IPS-11a (cell line): ENCODE data around the gene CLCNKB.
"Not testable (repeated sequence)": the region's sequence is repeated elsewhere in the genome, so short reads cannot be mapped to it uniquely, and the experiment has no call there.

Experiments
- H3K4me3 ChIP-seq: one replicate; pipeline ENCODE4 v1.5.1; 2013; ENCODE audit warnings: low read depth, low read length, control low read depth

The CLCNKB gene

DNA sequence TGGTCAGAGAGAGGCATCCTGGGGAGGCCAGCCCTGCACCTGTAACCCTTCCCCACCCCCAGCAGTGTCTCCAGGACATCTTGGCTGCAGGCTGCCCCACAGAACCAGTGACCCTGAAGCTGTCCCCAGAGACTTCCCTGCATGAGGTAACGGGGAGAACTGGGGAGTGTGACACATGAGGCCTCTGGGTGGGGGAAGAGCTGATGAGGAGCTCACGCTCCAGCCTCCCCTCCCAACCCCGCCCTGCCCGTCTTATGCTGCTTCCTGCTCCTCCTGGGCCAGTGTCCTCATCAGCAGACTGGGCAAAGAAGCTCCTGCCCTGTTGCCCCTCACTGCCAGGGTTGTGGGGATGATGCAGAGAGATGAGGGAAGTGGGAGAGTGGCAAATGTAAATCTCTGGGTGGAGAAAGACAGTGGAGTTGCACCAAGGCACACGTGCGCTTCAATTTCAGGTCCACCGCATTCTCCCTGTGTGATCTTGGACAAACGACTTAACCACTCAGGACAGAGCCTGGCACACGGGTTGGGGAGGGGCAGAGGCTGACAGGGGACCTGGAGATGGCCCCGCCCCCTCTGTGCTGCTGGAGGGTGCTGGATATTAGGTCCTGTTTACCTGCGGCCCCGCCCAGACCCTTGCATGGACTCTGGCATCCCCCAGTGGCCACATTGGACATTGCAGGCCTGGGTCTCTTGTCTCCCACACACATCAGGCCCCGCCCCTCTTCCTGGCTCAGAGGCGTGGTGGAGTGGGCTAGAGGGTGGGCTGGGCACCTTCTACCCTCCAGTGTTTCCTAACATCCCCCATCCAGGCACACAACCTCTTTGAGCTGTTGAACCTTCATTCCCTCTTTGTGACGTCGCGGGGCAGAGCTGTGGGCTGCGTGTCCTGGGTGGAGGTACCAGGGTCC lies 12.3 kb downstream of the CLCNKB start:
- H3K4me3 ChIP-seq: no peak overlapping the region

- H3K4me3 ChIP-seq: not testable (repeated sequence)
Observed at GRCh38 chr1:16056521-16056912, 12.9 kb downstream of the CLCNKB start.

- H3K4me3 ChIP-seq: not testable (repeated sequence)
Observed at GRCh38 chr1:16057314-16057915, 13.8 kb downstream of the CLCNKB start.

GRCh38 chr1:16058394-16059120 lies 15.0 kb downstream of the CLCNKB start:
- not testable (repeated sequence) for H3K4me3 ChIP-seq

DNA sequence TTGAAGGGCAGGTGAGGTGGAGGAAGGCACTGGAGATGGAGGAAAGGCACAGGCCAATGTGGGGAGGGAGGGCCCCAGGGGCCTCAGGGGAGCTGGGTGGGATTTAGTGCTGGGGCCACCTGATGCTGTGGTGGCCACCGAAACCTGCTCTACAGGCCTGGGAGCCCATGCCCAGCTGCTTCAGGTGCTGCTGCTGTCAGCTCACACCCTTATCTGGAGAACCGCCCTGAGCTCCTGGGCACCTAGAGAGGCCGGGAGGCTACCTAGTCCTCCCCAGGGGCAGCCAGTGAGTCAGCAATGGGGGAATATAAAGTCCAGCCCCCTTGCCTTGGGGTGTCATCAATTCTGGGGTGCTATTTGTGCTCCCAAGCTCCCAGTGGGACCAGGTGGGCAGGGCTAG lies 17.7 kb downstream of the CLCNKB start:
- no peak overlapping the region for H3K4me3 ChIP-seq

GRCh38 chr1:16061989-16062686 lies 18.6 kb downstream of the CLCNKB start:
- H3K4me3 ChIP-seq: not testable (repeated sequence)

GRCh38 chr1:16062687-16063075 lies 19.1 kb downstream of the CLCNKB start:
- not testable (repeated sequence) for H3K4me3 ChIP-seq

GRCh38 chr1:16063226-16063829 lies 19.7 kb downstream of the CLCNKB start:
- H3K4me3 ChIP-seq: no peak overlapping the region

- no peak overlapping the region for H3K4me3 ChIP-seq
Observed at GRCh38 chr1:16063921-16064320, 20.3 kb downstream of the CLCNKB start.

DNA sequence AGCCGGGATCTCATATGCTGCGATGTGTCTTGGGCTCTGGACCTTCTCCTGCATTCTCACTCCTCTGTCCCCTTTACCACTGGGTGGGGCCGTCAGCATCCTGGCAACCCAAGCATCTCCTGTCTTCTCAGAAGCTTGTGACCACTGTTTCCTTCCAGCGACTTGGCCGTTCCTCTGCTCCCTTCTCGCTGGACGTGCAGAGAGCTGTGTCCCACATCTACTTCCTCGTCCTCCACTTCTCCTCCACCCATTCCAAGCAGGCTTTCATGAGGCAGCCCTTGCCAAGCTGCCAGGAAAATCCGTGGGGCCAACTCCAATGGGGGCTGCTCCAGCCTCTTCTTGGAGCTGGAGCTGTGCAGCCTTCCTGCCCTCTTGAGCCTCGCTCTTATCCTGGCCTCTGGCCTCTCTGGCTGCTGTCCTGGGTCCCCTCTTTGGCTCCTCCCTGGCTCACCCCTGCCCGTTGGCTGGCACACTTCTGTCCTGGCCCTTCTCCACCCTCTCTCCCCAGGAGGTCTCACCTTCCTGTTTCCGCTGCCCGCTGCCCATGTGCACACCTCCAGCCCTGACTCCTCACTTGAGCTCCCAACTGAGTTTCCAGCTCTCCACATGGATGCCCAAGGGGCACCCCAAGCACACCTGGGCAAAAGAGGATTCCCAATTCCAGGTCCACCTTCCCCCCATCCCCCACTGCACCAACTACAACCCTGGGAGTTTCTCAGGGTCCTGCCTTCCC lies 21.1 kb downstream of the CLCNKB start:
- H3K4me3 ChIP-seq: no peak overlapping the region

DNA sequence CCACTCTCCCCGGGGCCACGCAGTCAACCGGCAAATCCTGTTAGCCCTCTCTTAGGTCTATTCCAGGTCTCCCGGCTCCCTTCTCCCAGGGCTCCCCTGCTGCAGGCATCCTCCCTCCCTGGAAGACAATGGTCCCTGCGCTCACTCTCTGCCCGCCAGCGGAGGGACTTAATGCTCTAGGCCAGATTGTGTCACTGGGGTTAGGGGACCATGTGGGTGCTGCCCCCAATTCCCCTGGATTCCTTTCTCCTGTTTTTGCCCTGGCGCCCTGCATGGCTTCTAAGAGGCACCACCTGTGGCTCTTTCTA lies 21.6 kb downstream of the CLCNKB start:
- H3K4me3 ChIP-seq: no peak overlapping the region

DNA sequence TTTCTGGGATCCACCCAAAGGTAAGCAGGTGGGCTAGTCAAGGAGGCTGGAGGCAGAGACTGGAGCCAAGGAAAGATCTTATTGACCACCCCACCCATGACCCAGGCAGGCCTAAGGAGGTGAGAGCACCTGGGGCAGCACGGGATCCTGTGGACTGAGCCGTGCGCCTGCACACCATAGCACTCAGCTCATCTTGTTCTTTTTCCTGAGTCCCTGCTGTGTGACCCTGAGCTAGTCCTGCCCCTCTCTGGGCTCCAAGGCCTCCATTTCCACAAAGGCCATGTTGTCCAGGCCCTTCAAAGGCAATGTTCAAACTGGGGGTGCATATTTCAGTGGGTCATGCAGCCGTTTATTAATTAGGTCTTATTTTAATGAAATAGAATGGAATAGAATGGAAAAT lies 22.7 kb downstream of the CLCNKB start:
- no peak overlapping the region for H3K4me3 ChIP-seq

DNA sequence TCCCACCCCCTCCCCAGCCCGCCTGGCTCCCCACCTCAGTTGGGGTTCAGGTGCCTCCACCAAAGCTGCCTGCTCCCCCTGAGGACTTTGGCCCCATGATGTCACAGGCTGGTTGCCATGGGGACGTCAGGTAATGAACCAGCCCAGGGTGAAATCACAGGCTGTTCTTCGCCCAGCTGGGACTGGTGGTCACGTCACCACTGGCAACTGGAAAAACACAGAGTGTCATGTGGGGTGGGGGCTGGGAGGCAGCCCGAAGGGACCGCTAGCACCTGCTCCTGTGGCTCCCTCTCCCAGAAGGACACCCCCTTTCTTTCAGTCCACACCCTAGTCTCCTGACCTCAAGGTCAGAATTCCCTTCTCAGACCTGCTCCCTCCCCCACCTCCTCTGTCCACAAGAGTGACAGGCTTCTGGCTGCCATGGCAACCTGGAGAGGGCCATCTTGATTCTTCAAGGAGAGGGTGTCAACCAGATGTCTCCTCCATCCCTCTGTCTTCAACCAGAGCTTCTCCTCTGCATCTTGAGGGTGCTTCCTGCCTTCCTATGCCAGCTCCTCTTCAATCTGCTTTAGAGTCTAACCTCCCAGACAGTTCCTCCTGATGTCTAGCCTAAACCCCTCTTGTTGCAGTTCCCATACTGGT lies 23.7 kb downstream of the CLCNKB start:
- no peak overlapping the region for H3K4me3 ChIP-seq

DNA sequence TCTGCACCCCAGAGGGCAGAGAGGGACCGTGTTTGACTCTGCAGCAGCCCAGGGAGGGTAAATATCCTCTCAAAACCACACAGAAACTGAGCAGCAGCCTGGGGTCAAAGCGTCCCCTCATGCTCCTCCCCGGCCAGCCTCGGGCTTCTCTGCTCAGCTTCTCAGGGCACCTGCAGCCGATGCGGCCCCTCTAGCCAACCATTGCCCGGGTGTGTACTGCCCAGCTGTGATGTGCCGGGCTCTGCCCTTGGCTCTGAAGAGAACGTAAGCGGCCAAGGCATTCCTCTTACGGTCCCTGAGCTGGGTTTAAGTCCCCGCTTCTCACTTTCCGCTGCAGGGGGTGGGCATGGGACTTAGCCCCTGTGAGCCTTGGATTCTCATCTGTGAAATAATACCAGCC lies 24.4 kb downstream of the CLCNKB start:
- no peak overlapping the region for H3K4me3 ChIP-seq

GRCh38 chr1:16068356-16069270 lies 25.0 kb downstream of the CLCNKB start:
- H3K4me3 ChIP-seq: no peak overlapping the region

DNA sequence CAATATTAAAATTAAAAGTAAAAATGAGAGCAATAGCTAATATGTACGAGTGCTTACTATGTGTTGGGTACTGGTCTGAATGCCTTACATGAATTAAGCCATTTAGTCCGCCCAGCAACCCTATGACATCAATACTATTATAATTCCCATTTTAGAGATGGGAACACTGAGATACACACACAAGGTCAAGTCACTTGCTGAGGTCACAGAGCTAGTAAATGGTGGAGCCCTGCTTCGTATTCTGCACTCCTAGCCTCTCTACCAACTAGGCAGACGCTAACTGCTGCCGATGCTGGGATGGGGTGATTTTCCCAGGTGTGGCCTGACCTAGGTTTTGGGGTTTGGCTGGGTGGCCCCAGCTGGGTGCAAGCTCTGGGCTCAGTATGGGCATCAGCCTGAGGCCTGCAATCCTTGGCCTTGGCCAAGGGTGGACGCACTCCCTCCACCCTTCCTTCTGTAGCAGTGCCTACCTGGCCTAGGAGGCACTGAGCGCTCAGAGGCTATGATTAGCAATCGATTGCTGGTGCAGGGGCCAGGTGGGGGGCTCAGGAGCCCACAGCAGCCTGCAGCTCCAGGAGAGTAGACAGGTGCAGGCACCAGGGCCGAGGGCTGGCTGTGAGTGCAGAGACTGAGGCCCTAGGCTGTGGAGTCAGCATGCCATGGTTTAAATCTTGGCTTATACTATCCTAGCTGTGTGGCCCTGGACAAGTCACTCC lies 27.2 kb downstream of the CLCNKB start:
- H3K4me3 ChIP-seq: no peak overlapping the region

GRCh38 chr1:16071614-16072013 lies 28.0 kb downstream of the CLCNKB start:
- no peak overlapping the region for H3K4me3 ChIP-seq

DNA sequence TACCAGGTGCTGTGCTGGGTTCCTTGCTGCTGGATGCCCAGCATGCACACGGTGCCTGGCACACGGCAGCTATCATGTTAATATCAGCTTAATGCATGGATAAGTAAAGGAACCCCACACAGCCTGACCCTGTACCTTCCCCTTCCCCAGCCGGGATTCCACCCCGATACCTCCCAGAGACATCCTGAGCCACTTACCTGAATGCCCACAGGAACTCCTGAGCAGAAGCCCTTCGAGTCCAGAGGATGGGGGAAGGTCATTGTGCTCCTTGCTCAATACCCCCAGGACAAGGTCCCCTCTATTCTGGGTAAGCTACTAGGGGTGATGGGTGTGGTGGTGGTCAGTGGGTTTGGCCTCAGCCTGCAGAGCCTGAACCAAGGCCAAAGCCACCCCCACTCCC lies 28.5 kb downstream of the CLCNKB start:
- H3K4me3 ChIP-seq: no peak overlapping the region
